K562 (cell line): ENCODE measurements around the gene LTBP4. TPM values are rescaled to one million over a fixed set of nuclear protein-coding genes. Genes with fewer than 3 reads are reported as not detected.

Source experiments
- ATAC-seq: fragments of 200-7000 bp; cut with Tn5 transposase; 3 replicates; pipeline ENCODE4 v1.9.1; 2020; ENCODE audit warnings: moderate library complexity
- BruUV-seq: library from RNA; stranded (reverse); fragments of 400-500 nt; replicated peaks from 2 replicates; lab custom pipeline; 2021; lab: Mats Ljungman, UMichigan
- CTCF ChIA-PET: fragments of 300-600 bp; formaldehyde crosslinking; extraction: SDS; loops from one replicate; lab custom pipeline; 2021; ENCODE audit warnings: low intra/inter-chr PET ratio; lab: Yijun Ruan, JAX
- POLR2A ChIA-PET: fragments of 300-600, 350-650 bp; sonication (Branson Sonifier 250); formaldehyde crosslinking; extraction: SDS; loops from one replicate; lab custom pipeline; 2021; ENCODE audit warnings: antibody characterized with exemption, inconsistent platforms; lab: Yijun Ruan, JAX
- DNase-seq, 4 experiments: peaks; one replicate each; pipeline versions ENCODE4 v3.0.0 to v3.0.0-alpha.2; 2011 to 2018; ENCODE audit warnings: low spot score in 3 of 4, mixed read lengths in 3 of 4; ENCODE audit errors: extremely low read depth in 1 of 4
- FAIRE-seq: peaks from 2 replicates; lab custom pipeline; 2011; peaks lifted over from hg19 to GRCh38; lab: Jason Lieb, UNC
- H2AFZ ChIP-seq: 2 replicates; pipeline ENCODE4 v1.6.0; 2011; ENCODE audit warnings: low read depth, low read length, control low read depth, inconsistent platforms
- H3K27ac ChIP-seq: fragments of 200-600 bp; 3 replicates; pipeline ENCODE4 v1.8.0; 2011; ENCODE audit warnings: low read depth, mild to moderate bottlenecking, control low read depth, inconsistent platforms, low read length, moderate library complexity, mixed read lengths; ENCODE audit errors: extremely low read depth
- H3K27me3 ChIP-seq, 2 experiments: fragments of 300-600 bp in 1 of 2; 2 replicates in 1 of 2; 3 replicates in 1 of 2; pipeline versions ENCODE4 v1.6.0 to v1.8.0; 2011; ENCODE audit warnings: inconsistent platforms in 2 of 2, low read length in 2 of 2, mild to moderate bottlenecking in 1 of 2, mixed read lengths in 1 of 2, moderate library complexity in 1 of 2; ENCODE audit not compliant: control insufficient read depth in 2 of 2, insufficient read depth in 2 of 2
- H3K36me3 ChIP-seq: fragments of 300-600 bp; 3 replicates; pipeline ENCODE4 v1.8.0; 2011; ENCODE audit warnings: mild to moderate bottlenecking, low read length, inconsistent platforms; ENCODE audit not compliant: control insufficient read depth, insufficient read depth
- H3K4me1 ChIP-seq, 2 experiments: fragments of 200-600 bp in 1 of 2; replicated peaks in 1 of 2; 2 replicates in 1 of 2; 3 replicates in 1 of 2; pipeline versions ENCODE4 v1.5.1 to v1.8.0; 2011; ENCODE audit warnings: inconsistent platforms in 2 of 2, low read length in 2 of 2, mild to moderate bottlenecking in 1 of 2, mixed read lengths in 1 of 2, moderate library complexity in 1 of 2; ENCODE audit not compliant: control insufficient read depth in 2 of 2, insufficient read depth in 2 of 2
- H3K4me2 ChIP-seq: 2 replicates; pipeline ENCODE4 v1.6.1; 2011; ENCODE audit warnings: low read length, control low read depth, inconsistent platforms, mixed read lengths; ENCODE audit not compliant: insufficient read depth
- H3K4me3 ChIP-seq: fragments of 200-600 bp; sonication (generic), shearing (Covaris generic); 2 replicates; pipeline ENCODE4 v1.5.1; 2016; ENCODE audit warnings: control low read depth, inconsistent platforms
- H3K79me2 ChIP-seq: fragments of 200-600 bp; 3 replicates; pipeline ENCODE4 v1.8.0; 2011; ENCODE audit warnings: low read length, inconsistent platforms; ENCODE audit not compliant: control insufficient read depth, insufficient read depth
- H3K9ac ChIP-seq, 2 experiments: 2 replicates each; pipeline versions ENCODE4 v1.6.0 to v1.6.1; 2011; ENCODE audit warnings: low read depth in 2 of 2, low read length in 2 of 2, control low read depth in 1 of 2, inconsistent platforms in 1 of 2, mild to moderate bottlenecking in 1 of 2, mixed read lengths in 1 of 2; ENCODE audit not compliant: insufficient read depth in 1 of 2
- H3K9me1 ChIP-seq: one replicate; pipeline ENCODE4 v1.6.0; 2011; ENCODE audit warnings: inconsistent platforms, mild to moderate bottlenecking, low read length, moderate library complexity; ENCODE audit not compliant: control insufficient read depth, insufficient read depth
- H3K9me3 ChIP-seq: replicated peaks from 2 replicates; pipeline ENCODE4 v1.5.1; 2011; ENCODE audit warnings: low read depth, low read length, inconsistent platforms; ENCODE audit not compliant: control insufficient read depth, insufficient read depth
- H4K20me1 ChIP-seq: replicated peaks from 2 replicates; pipeline ENCODE4 v1.6.1; 2011; ENCODE audit warnings: low read length, inconsistent platforms, mixed read lengths; ENCODE audit not compliant: control insufficient read depth, insufficient read depth
- BACH1 ChIP-seq: fragments of 200-800 bp; sonication (Bioruptor generic); IDR thresholded peaks from 2 replicates; pipeline ENCODE4 v1.6.1; 2016; ENCODE audit warnings: missing genetic modification characterization, missing compliant biosample characterization
- HNRNPL ChIP-seq: fragments of 200-400 bp; formaldehyde crosslinking; IDR thresholded peaks from 2 replicates; pipeline ENCODE4 v1.6.1; 2017; ENCODE audit warnings: low read depth, mild to moderate bottlenecking, low read length
- KDM5B ChIP-seq: fragments of 200-600 bp; sonication (generic); IDR thresholded peaks from 2 replicates; pipeline ENCODE4 v1.6.1; 2012; ENCODE audit warnings: low read depth, mild to moderate bottlenecking, moderate library complexity, low read length, control low read depth, inconsistent platforms; ENCODE audit not compliant: insufficient replicate concordance
- MCM3 ChIP-seq: fragments of 450-650 bp; IDR thresholded peaks from 2 replicates; pipeline ENCODE4 v1.6.1; 2016
- NR2C2 ChIP-seq, 2 experiments: fragments of 200-800 bp in 1 of 2; sonication (Bioruptor generic) in 1 of 2; sonication (generic) in 1 of 2; formaldehyde crosslinking in 1 of 2; IDR thresholded peaks; 2 replicates each; pipeline versions ENCODE4 v1.6.1 to v1.8.0; 2016 to 2022; ENCODE audit warnings: mild to moderate bottlenecking in 1 of 2, missing compliant biosample characterization in 1 of 2, missing genetic modification characterization in 1 of 2, missing genetic modification reagents in 1 of 2
- NR2F6 ChIP-seq: fragments of 450-650 bp; formaldehyde crosslinking; IDR thresholded peaks from 2 replicates; pipeline ENCODE4 v1.4.0; 2020; ENCODE audit warnings: mild to moderate bottlenecking
- POLR2G ChIP-seq: fragments of 200-400 bp; formaldehyde crosslinking; IDR thresholded peaks from 2 replicates; pipeline ENCODE4 v1.6.1; 2017; ENCODE audit warnings: low read depth, mild to moderate bottlenecking, antibody characterized with exemption, low read length, moderate library complexity
- RBFOX2 ChIP-seq: fragments of 200-400 bp; formaldehyde crosslinking; IDR thresholded peaks from 2 replicates; pipeline ENCODE4 v1.6.1; 2017; ENCODE audit warnings: low read depth, mild to moderate bottlenecking, low read length, moderate library complexity
- WGBS: fragments of 100-300 bp; shearing (Covaris generic); methylation state at CpG from one replicate; pipeline ENCODE4 v1.1.6; 2016; ENCODE audit warnings: low coverage, mixed read lengths; ENCODE audit not compliant: insufficient coverage; ENCODE audit errors: missing lambda C conversion rate; 5-methylcytosine and 5-hydroxymethylcytosine counted together
- in situ Hi-C: fragments of 300-500 bp; cut with MboI; formaldehyde crosslinking; loops from 4 replicates; pipeline ENCODE4 v1.15.0; 2018; ENCODE audit warnings: inconsistent platforms, mixed read lengths
- intact Hi-C: fragments of 100-400 bp; cut with micrococcal nuclease; formaldehyde crosslinking; loops from 2 replicates; pipeline ENCODE4 v1.14.2; 2022
- polyA plus RNA-seq, 8 experiments: library from polyadenylated mRNA; depleted of rRNA in 4 of 8; stranded (reverse) in 5 of 8; unstranded in 3 of 8; fragments of >200 nt; fragmentation: Nextera tagmentation in 2 of 8; fragmentation: Illumina TruSeq in 1 of 8; extraction: Ambion mirVana in 2 of 8; extraction: Trizol in 1 of 8; gene quantifications; 2 replicates each; pipeline versions ENCODE4 v1.2.1 to v1.2.3, GENCODE V29; 2011 to 2014; ENCODE audit warnings: inconsistent platforms in 1 of 8, missing spikeins in 1 of 8
- total RNA-seq, 7 experiments: library from RNA; depleted of rRNA in 6 of 7; stranded (reverse); fragments of >200 nt in 6 of 7; fragmentation: Illumina TruSeq in 2 of 7; extraction: Trizol in 2 of 7; gene quantifications; 2 replicates each; pipeline versions ENCODE4 v1.2.1 to v1.2.3, GENCODE V29; 2011 to 2021; ENCODE audit warnings: low replicate concordance in 1 of 7

The LTBP4 gene
- total and polyA plus RNA-seq, 9 of the 15 experiments (the other 6 are each of a cell fraction or from before 2014, with no cell fraction given): 0.35 to 160 (median 31.6) TPM

DNA sequence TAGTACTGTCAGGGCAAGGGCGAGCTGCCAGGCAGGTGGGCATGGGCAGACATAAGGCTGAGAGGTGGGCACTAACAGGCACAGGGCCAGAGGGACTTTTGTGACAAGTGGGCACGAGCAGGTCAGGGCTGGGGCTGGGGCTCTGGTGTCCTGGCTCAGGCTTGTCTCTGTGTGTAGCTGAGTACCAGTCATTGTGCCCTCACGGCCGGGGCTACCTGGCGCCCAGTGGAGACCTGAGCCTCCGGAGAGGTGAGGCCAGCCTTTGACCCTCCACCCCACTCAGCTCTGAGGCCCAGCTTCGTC is 21.6 kb downstream of the LTBP4 start:
- H3K27ac ChIP-seq: peak overlapping the region; percentile 51; the same call in 1 of the 3 replicates
- DNase-seq (no peak), FAIRE-seq (no peak), ATAC-seq (no peak)
- H3K79me2 ChIP-seq: no peaks in the 10 kb centered on the region
- H3K36me3 ChIP-seq: peaks cover 70% of the 10 kb centered on the region; the same call in 2 of the 3 replicates
- WGBS: 74% methylated on average over 3 of the region's 7 CpGs
- ChIA-PET POLR2A (interaction anchor here (0.5 to 2.6 kb wide), 3 partner anchors 8 to 176 kb away, joined by 3 to 7 read pairs (median 6); partner anchors contain the start of gene LTBP4), CTCF (no interaction called here)
- 0 out of 2 replicates have a peak, but pooled peaks have one; percentile 56 for TF ChIP-seq HNRNPL
- TF ChIP-seq KDM5B: no peak
- peak; percentile 7; the same call in 1 of the 2 replicates for TF ChIP-seq RBFOX2
- TF ChIP-seq BACH1 (tag): no peak
- no peak for TF ChIP-seq NR2C2 (CRISPR knock-in tag; IDR thresholded peaks at IDR 0.05)
- TF ChIP-seq NR2C2 (tag; IDR thresholded peaks at IDR 0.05): no peak
- TF ChIP-seq MCM3: no peak
- peak; percentile 12; the same call in 1 of the 2 replicates for TF ChIP-seq POLR2G
- no peak for TF ChIP-seq NR2F6 (CRISPR knock-in tag)
- H3K9ac ChIP-seq: peak overlapping the region in 1 of 2 experiments; percentile 75; a peak in 2 of 4 replicates
- H3K4me1 ChIP-seq: peaks cover 31 to 48% of the 10 kb centered on the region in 2 experiments
- H3K4me2 ChIP-seq: no peak overlapping the region
- no peaks in the 10 kb centered on the region for H3K9me1 ChIP-seq
- BruUV-seq: no TSS peak
- no peaks in the 10 kb centered on the region for H3K9me3 ChIP-seq
- H4K20me1 ChIP-seq: no peaks in the 10 kb centered on the region
- in situ Hi-C loops: no loop called here
- no peak overlapping the region for H2AFZ ChIP-seq
- intact Hi-C loops: no loop called here
- H3K4me3 ChIP-seq: no peak overlapping the region
- H3K27me3 ChIP-seq: no peaks in the 10 kb centered on the region
